Neutrophil (primary cell): ENCODE measurements around the gene SLC25A22.

ENCODE experiments used
- H3K27ac ChIP-seq: fragments of 200-600 bp; sonication (generic); 2 replicates; pipeline ENCODE4 v1.5.1; 2016; ENCODE audit warnings: mild to moderate bottlenecking, moderate library complexity
- H3K27me3 ChIP-seq: fragments of 200-600 bp; sonication (generic); 2 replicates; pipeline ENCODE4 v1.6.0; 2016; ENCODE audit warnings: mild to moderate bottlenecking
- H3K36me3 ChIP-seq: fragments of 200-600 bp; sonication (generic); 2 replicates; pipeline ENCODE4 v1.5.1; 2017
- H3K4me1 ChIP-seq, 2 experiments: fragments of 200-600 bp in 1 of 2; sonication (generic) in 1 of 2; 1 replicate in 1 of 2; 2 replicates in 1 of 2; pipeline versions ENCODE4 v1.5.1 to v1.6.1; 2013 to 2016; ENCODE audit warnings: low read depth in 1 of 2, low read length in 1 of 2, mild to moderate bottlenecking in 1 of 2, moderate library complexity in 1 of 2; ENCODE audit not compliant: control insufficient read depth in 1 of 2, insufficient read depth in 1 of 2
- H3K4me3 ChIP-seq, 2 experiments: fragments of 200-600 bp in 1 of 2; sonication (generic) in 1 of 2; 1 replicate in 1 of 2; 2 replicates in 1 of 2; pipeline ENCODE4 v1.5.1; 2013 to 2016; ENCODE audit warnings: low read depth in 1 of 2, low read length in 1 of 2, mild to moderate bottlenecking in 1 of 2, moderate library complexity in 1 of 2
- H3K9me3 ChIP-seq: fragments of 200-600 bp; sonication (generic); 2 replicates; pipeline ENCODE4 v1.5.1; 2016
- TF ChIP-seq, protein P1 (sequence below): fragments of 200-600 bp; sonication (generic); IDR thresholded peaks from 2 replicates; pipeline ENCODE4 v1.5.1; 2016; ENCODE audit warnings: antibody characterized with exemption

The SLC25A22 gene

DNA sequence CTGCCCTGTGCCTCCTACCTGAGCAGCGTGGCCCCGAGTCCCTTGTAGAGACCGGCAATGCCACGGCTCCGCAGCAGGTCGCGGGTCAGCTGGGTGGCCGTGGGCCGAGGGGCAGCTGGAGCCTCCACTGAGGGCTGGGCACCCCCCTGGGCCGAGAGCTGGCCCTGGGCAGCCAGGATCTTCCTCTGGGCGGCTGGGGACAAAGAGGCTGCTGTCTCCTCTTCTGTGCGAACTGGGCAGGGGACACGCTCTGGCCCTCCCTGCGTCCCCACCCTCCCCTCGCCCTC, 5.6 kb downstream of the SLC25A22 start:
- TF ChIP-seq, protein P1, sequence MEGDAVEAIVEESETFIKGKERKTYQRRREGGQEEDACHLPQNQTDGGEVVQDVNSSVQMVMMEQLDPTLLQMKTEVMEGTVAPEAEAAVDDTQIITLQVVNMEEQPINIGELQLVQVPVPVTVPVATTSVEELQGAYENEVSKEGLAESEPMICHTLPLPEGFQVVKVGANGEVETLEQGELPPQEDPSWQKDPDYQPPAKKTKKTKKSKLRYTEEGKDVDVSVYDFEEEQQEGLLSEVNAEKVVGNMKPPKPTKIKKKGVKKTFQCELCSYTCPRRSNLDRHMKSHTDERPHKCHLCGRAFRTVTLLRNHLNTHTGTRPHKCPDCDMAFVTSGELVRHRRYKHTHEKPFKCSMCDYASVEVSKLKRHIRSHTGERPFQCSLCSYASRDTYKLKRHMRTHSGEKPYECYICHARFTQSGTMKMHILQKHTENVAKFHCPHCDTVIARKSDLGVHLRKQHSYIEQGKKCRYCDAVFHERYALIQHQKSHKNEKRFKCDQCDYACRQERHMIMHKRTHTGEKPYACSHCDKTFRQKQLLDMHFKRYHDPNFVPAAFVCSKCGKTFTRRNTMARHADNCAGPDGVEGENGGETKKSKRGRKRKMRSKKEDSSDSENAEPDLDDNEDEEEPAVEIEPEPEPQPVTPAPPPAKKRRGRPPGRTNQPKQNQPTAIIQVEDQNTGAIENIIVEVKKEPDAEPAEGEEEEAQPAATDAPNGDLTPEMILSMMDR, result no peak
- Histone ChIP-seq H3K9me3 (no peaks in the 10 kb centered on the region), H3K4me1 (peaks cover 18 to 27% of the 10 kb centered on the region in 2 experiments), H3K27me3 (peaks cover 39% of the 10 kb centered on the region), H3K27ac (no peak overlapping the region), H3K36me3 (peaks cover 7% of the 10 kb centered on the region), H3K4me3 (no peak overlapping the region)

DNA sequence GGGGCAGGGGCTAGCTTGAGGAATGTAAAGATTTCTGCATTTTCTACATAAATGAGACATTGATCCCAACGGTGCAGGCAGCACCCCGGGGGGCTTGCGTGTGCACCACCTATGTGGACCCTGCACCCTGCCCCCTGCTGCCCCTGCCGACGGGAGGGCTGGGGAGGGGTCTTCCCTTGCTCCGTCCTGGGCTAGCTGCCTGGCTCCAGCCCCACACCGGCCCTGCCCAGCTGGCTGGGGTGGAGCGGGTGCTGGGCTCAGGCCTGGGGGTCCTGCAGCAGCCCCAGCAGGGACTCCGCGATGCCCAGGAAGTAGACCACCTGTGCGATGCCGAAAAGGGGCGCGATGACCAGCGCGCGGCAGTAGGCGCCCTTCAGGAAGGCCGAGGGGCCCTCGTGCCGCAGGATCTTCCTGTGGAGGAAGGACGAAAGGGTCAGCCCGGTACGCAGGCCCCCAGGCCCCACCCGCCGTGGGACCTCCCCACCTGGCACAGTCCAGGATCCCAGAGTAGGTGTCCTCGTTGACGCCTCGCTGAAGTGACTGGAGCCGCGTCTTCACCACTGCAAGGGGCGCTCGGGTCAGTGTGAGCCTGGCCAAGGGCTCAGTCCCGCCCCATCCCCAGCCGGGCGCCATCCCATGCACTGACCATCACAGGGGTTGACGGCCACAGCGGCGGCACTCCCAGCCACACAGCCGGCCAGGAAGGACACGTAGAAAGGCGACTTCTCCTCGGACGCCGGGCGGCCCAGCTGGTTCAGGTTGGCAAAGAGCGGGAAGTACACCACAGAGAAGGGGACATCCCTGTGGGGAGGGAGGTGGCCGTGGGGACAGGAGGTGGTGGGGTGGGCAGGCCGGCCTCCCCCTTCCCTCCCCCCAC, 6.2 kb downstream of the SLC25A22 start:
- Histone ChIP-seq H3K27me3 (peaks cover 39% of the 10 kb centered on the region), H3K4me3 (no peak overlapping the region), H3K36me3 (peaks cover 7% of the 10 kb centered on the region), H3K4me1 (peaks cover 12 to 21% of the 10 kb centered on the region in 2 experiments), H3K9me3 (no peaks in the 10 kb centered on the region), H3K27ac (no peak overlapping the region)
- TF ChIP-seq, protein P1, result no peak

DNA sequence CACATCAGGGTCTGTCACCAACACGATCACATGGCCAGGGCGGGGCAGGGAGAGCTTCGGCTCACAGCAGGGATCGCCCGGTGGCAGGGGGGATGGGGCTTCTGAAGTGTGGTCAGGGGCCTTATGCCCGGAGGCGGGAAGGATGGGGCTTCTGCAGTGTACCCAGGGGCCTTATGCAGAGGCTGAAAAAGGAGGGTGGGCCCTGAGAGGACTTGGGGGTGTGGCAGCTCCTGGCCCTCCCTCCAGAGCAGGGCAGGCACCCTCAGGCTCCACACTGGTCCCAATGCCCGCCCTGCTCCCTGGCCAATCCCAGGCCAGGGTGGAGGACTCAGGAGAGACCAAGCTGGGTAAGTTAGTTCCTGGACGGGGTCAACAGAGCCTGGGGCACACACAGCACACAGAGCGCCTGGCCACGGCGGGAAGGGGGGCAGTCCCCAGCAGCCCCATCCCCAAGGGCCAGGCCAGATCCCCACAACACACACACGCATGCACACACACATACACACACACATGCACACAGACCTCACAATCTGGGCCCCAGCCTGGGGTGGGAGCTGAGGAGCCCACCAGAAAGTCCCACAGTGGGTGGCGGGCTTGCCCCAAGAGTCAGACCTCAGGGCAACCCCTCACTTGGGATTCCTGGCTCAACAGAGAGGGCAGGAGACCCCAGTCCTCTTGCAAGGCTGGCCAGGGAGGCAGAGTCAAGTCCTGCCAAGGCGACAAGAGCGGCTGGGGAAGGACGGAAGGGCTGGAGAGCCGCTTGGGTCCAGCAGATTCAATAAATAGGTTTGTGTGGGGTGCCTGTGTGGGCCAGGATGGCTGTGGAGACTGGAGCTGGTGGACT, 7.1 kb downstream of the SLC25A22 start:
- no peaks in the 10 kb centered on the region for H3K9me3 ChIP-seq
- no peak overlapping the region for H3K27ac ChIP-seq
- peaks cover 7% of the 10 kb centered on the region for H3K36me3 ChIP-seq
- H3K27me3 ChIP-seq, result peaks cover 39% of the 10 kb centered on the region
- H3K4me3 ChIP-seq, result no peak overlapping the region
- H3K4me1 ChIP-seq, result peaks cover 4 to 11% of the 10 kb centered on the region in 2 experiments
- TF ChIP-seq, protein P1, result no peak

DNA sequence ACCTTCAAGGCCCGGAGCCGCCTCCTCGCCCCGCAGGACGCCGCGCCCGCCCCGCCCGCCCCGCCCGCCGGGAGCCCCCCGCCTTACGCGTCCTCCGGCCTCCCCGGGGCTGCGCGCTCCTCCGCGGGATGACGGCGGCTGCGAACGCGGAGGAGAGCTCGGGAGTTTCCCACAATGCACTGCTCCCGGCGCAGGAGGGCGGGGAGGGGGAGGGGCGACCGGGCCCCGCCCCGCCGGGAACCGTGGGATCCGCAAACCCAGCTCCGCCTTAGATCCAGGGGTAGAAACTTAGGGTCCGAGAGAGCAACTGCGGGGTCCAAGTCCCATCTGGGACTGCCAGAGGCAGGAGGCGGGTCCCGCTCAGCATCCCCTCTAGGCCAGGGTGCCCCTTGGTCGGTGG, 8.1 kb downstream of the SLC25A22 start, which contains the start of gene CEND1:
Gene CEND1, minus strand, starts transcription at position 148 of the 400 bp plus-strand sequence. CDS start 1,514 bp downstream, outside the sequence.
- TF ChIP-seq, protein P1, result no peak
- no peak within 1 kb of the TSS for H3K4me3 ChIP-seq
- H3K9me3 ChIP-seq, result no peaks in the 10 kb centered on the region
- H3K36me3 ChIP-seq, result peaks cover 7% of the 10 kb centered on the region
- peaks cover 0 to 2% of the 10 kb centered on the region in 2 experiments for H3K4me1 ChIP-seq
- H3K27ac ChIP-seq, result no peak within 1 kb of the TSS
- peaks cover 39% of the 10 kb centered on the region for H3K27me3 ChIP-seq

DNA sequence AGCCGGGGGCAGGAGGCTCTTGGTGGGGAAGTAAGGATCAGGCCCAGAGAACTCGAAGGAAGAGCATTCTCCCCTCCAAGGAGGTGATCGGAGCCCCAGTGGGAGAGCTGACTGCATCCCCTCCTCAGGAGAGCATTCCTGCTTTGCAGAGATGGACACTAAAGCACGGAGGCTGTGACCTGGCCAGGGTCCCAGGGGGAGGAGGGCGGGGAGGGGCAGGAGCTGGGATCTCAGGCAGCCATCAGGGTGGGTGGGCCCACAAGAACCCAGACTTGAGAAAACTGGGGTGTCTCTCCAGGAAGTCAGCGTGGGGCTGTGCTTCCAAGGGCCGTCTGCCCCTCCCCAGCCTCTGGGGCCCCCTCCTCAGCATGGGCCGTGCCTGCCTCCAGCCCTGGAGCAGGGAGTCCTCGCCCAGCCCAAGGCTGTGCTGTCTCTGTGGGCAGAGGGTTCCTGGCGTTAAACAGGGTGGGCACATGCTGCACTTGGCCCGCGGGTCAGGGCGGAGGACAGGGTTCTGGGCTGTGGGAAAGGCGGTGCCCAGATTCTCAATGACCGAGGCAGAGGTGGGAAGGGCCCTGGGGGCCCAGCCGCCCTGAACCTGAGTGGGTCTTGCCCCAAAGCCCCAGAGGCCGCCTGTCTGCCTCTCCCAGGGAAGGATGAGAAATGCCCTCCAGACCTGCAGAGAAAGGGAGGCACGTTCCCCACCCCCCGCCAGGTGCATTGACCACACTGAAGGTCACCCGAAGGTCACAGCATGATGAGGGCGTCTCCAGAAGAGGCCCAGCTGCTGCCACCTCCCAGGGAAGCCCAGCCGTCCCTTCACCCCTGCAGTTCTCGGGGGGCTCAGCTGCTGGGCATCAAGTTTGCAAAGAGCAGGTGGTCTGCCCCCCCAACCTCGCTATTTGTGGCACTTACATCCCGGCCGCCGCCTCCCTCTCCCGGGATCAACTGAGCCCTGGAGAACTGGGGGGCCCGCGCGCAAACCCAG, 8.8 kb downstream of the SLC25A22 start:
- Histone ChIP-seq H3K4me3 (no peak overlapping the region), H3K27ac (no peak overlapping the region)

More for the DNA sequence above, 8.8 kb downstream of the SLC25A22 start:
- Histone ChIP-seq H3K27me3 (peaks cover 39% of the 10 kb centered on the region), H3K36me3 (peaks cover 7% of the 10 kb centered on the region), H3K4me1 (peaks cover 0 to 2% of the 10 kb centered on the region in 2 experiments), H3K9me3 (no peaks in the 10 kb centered on the region)
- TF ChIP-seq, protein P1, result no peak
